ENCODE results near the gene PPP1R14C. TPM values are rescaled to one million over a fixed set of nuclear protein-coding genes. Genes with fewer than 3 reads are reported as not detected.

Gene PPP1R14C
- total and polyA plus RNA-seq, 2 donors (not counting 1 experiment from before 2014, with no cell fraction given), result 0.17 TPM; not detected in 1

GRCh38 chr6:150260931-150261330 is 118.1 kb downstream of the PPP1R14C start:
- H3K4me1 ChIP-seq (ENCODE audit: control insufficient read depth, extremely low read depth, insufficient read depth, low read length), result no peaks in the 10 kb centered on the region
- no peaks in the 10 kb centered on the region for H3K79me2 ChIP-seq (ENCODE audit: control insufficient read depth, insufficient read depth, low read length)
- H3K9ac ChIP-seq (ENCODE audit: insufficient read depth, low read length), result no peak overlapping the region
- no peaks in the 10 kb centered on the region for H3K36me3 ChIP-seq (ENCODE audit: control insufficient read depth, insufficient read depth, low read length)
- H3K9me3 ChIP-seq (ENCODE audit: control insufficient read depth, insufficient read depth, low read depth, low read length), result no peaks in the 10 kb centered on the region
- no peak overlapping the region for H3K27ac ChIP-seq (ENCODE audit: insufficient read depth, low read length)
- no peaks in the 10 kb centered on the region for H4K20me1 ChIP-seq (ENCODE audit: control insufficient read depth, extremely low read depth, insufficient read depth, low read length)
- no peak overlapping the region for H3K4me3 ChIP-seq (replicated peaks in 1 of 4; ENCODE audit: control extremely low read depth in 1 of 4, insufficient read depth in 1 of 4, low read depth in 3 of 4, low read length in 4 of 4)
- no peaks in the 10 kb centered on the region for H3K27me3 ChIP-seq (ENCODE audit: control insufficient read depth, insufficient read depth, low read length)
- H3K4me2 ChIP-seq (ENCODE audit: extremely low read depth, insufficient read depth, low read length), result no peak overlapping the region
- DNase-seq (ENCODE audit: low read depth in 2 of 2), result no peak
- TF ChIP-seq EZH2 (IDR thresholded peaks at IDR 0.05; ENCODE audit: low read length, missing control alignments) (no peak), CTCF (conservative IDR thresholded peaks at IDR 0.05 in 1 of 2, IDR thresholded peaks at IDR 0.05 in 1 of 2; ENCODE audit: low read depth in 1 of 2, low read length in 2 of 2) (no peak)
- H2AFZ ChIP-seq (ENCODE audit: low read length), result no peak overlapping the region

GRCh38 chr6:150261997-150262697 is 119.3 kb downstream of the PPP1R14C start:
- Histone ChIP-seq H3K27ac (ENCODE audit: insufficient read depth, low read length) (no peak overlapping the region), H3K4me3 (replicated peaks in 1 of 4; ENCODE audit: control extremely low read depth in 1 of 4, insufficient read depth in 1 of 4, low read depth in 3 of 4, low read length in 4 of 4) (no peak overlapping the region), H2AFZ (ENCODE audit: low read length) (no peak overlapping the region), H3K9me3 (ENCODE audit: control insufficient read depth, insufficient read depth, low read depth, low read length) (no peaks in the 10 kb centered on the region), H3K79me2 (ENCODE audit: control insufficient read depth, insufficient read depth, low read length) (no peaks in the 10 kb centered on the region), H3K4me1 (ENCODE audit: control insufficient read depth, extremely low read depth, insufficient read depth, low read length) (no peaks in the 10 kb centered on the region), H3K9ac (ENCODE audit: insufficient read depth, low read length) (no peak overlapping the region), H4K20me1 (ENCODE audit: control insufficient read depth, extremely low read depth, insufficient read depth, low read length) (no peaks in the 10 kb centered on the region), H3K4me2 (ENCODE audit: extremely low read depth, insufficient read depth, low read length) (no peak overlapping the region), H3K36me3 (ENCODE audit: control insufficient read depth, insufficient read depth, low read length) (no peaks in the 10 kb centered on the region), H3K27me3 (ENCODE audit: control insufficient read depth, insufficient read depth, low read length) (no peaks in the 10 kb centered on the region)
- DNase-seq (ENCODE audit: low read depth in 2 of 2), result no peak
- no peak for TF ChIP-seq CTCF (conservative IDR thresholded peaks at IDR 0.05 in 1 of 2, IDR thresholded peaks at IDR 0.05 in 1 of 2; ENCODE audit: low read depth in 1 of 2, low read length in 2 of 2)

GRCh38 chr6:150263765-150264404 is 121.0 kb downstream of the PPP1R14C start:
- Histone ChIP-seq H3K4me1 (ENCODE audit: control insufficient read depth, extremely low read depth, insufficient read depth, low read length) (peaks cover 6% of the 10 kb centered on the region), H3K4me3 (replicated peaks in 1 of 4; ENCODE audit: control extremely low read depth in 1 of 4, insufficient read depth in 1 of 4, low read depth in 3 of 4, low read length in 4 of 4) (no peak overlapping the region), H3K27me3 (ENCODE audit: control insufficient read depth, insufficient read depth, low read length) (no peaks in the 10 kb centered on the region), H3K4me2 (ENCODE audit: extremely low read depth, insufficient read depth, low read length) (no peak overlapping the region), H4K20me1 (ENCODE audit: control insufficient read depth, extremely low read depth, insufficient read depth, low read length) (no peaks in the 10 kb centered on the region), H2AFZ (ENCODE audit: low read length) (no peak overlapping the region), H3K36me3 (ENCODE audit: control insufficient read depth, insufficient read depth, low read length) (no peaks in the 10 kb centered on the region), H3K27ac (ENCODE audit: insufficient read depth, low read length) (no peak overlapping the region), H3K79me2 (ENCODE audit: control insufficient read depth, insufficient read depth, low read length) (no peaks in the 10 kb centered on the region), H3K9me3 (ENCODE audit: control insufficient read depth, insufficient read depth, low read depth, low read length) (no peaks in the 10 kb centered on the region), H3K9ac (ENCODE audit: insufficient read depth, low read length) (no peak overlapping the region)
- TF ChIP-seq CTCF (conservative IDR thresholded peaks at IDR 0.05 in 1 of 2, IDR thresholded peaks at IDR 0.05 in 1 of 2; ENCODE audit: low read depth in 1 of 2, low read length in 2 of 2) (no peak), EZH2 (IDR thresholded peaks at IDR 0.05; ENCODE audit: low read length, missing control alignments) (no peak)
- DNase-seq (ENCODE audit: low read depth in 2 of 2), result no peak

Measured in fibroblast of lung (primary cell).